ENCODE results near the gene ICE1. TPM values are rescaled to one million over a fixed set of nuclear protein-coding genes. Genes with fewer than 3 reads are reported as not detected.

ICE1 gene
- total and polyA plus RNA-seq, 9 of the 15 experiments (the other 6 are each of a cell fraction or from before 2014, with no cell fraction given), result 4.9 to 47.4 (median 28.2) TPM

DNA sequence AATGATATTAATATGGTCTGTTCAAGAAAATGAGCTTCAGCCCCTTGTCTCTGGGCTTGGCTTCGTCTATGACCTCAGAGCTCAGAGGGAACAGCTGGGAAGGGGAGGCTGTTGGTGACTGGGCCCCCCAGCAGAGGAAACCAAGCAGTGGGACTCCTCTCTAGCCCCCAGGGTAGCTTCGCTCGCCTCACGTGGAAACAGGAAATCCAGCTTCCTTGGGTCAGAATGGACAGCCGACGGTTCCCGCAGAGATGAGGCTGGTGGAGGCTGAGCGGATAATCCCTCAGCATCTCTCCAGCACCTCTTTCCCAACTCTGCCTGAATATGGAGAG is 37.2 kb upstream of the ICE1 start:
- no peak overlapping the region for H3K4me2 ChIP-seq (ENCODE audit: insufficient read depth, low read length)
- H2AFZ ChIP-seq (ENCODE audit: low read depth, low read length), result no peak overlapping the region
- H3K27ac ChIP-seq (ENCODE audit: extremely low read depth, low read depth, low read length), result no peak overlapping the region
- no peaks in the 10 kb centered on the region for H3K4me1 ChIP-seq (replicated peaks in 1 of 2; ENCODE audit: control insufficient read depth in 2 of 2, insufficient read depth in 2 of 2, low read length in 2 of 2)
- no peaks in the 10 kb centered on the region for H3K79me2 ChIP-seq (ENCODE audit: control insufficient read depth, insufficient read depth, low read length)
- H3K9ac ChIP-seq (ENCODE audit: insufficient read depth in 1 of 2, low read depth in 2 of 2, low read length in 2 of 2), result no peak overlapping the region
- H4K20me1 ChIP-seq (replicated peaks; ENCODE audit: control insufficient read depth, insufficient read depth, low read length), result no peaks in the 10 kb centered on the region
- H3K4me3 ChIP-seq, result no peak overlapping the region
- no peaks in the 10 kb centered on the region for H3K9me1 ChIP-seq (ENCODE audit: control insufficient read depth, insufficient read depth, low read length)
- POLR2A ChIA-PET, result interaction anchor here (0.6 kb wide), 1 partner anchor 14 kb away, joined by 3 read pairs; no protein-coding TSS in a partner anchor
- ATAC-seq (no peak), FAIRE-seq (no peak), DNase-seq (ENCODE audit: extremely low read depth in 1 of 4, low spot score in 3 of 4) (no peak)
- H3K27me3 ChIP-seq (ENCODE audit: control insufficient read depth in 2 of 2, insufficient read depth in 2 of 2, low read length in 2 of 2), result peaks cover 13 to 16% of the 10 kb centered on the region in 2 experiments; a peak in 4 of 5 replicates
- no TSS peak for BruUV-seq (replicated peaks)
- H3K9me3 ChIP-seq (replicated peaks; ENCODE audit: control insufficient read depth, insufficient read depth, low read depth, low read length), result no peaks in the 10 kb centered on the region
- CTCF ChIA-PET (ENCODE audit: low intra/inter-chr PET ratio), result no interaction called here
- intact Hi-C loops (cut with micrococcal nuclease), result no loop called here
- no peaks in the 10 kb centered on the region for H3K36me3 ChIP-seq (ENCODE audit: control insufficient read depth, insufficient read depth, low read length)
- in situ Hi-C loops (cut with MboI), result no loop called here
- WGBS (ENCODE audit: insufficient coverage, low coverage, missing lambda C conversion rate), result under 1% methylated on average over 8 of the region's 8 CpGs
- TF ChIP-seq, protein P1, sequence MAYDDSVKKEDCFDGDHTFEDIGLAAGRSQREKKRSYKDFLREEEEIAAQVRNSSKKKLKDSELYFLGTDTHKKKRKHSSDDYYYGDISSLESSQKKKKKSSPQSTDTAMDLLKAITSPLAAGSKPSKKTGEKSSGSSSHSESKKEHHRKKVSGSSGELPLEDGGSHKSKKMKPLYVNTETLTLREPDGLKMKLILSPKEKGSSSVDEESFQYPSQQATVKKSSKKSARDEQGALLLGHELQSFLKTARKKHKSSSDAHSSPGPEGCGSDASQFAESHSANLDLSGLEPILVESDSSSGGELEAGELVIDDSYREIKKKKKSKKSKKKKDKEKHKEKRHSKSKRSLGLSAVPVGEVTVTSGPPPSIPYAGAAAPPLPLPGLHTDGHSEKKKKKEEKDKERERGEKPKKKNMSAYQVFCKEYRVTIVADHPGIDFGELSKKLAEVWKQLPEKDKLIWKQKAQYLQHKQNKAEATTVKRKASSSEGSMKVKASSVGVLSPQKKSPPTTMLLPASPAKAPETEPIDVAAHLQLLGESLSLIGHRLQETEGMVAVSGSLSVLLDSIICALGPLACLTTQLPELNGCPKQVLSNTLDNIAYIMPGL (CRISPR knock-in tag; IDR thresholded peaks at IDR 0.05), result no peak
- no peak for TF ChIP-seq SAFB2 (IDR thresholded peaks at IDR 0.05; ENCODE audit: borderline replicate concordance, low read depth, low read length, severe bottlenecking)
- TF ChIP-seq, protein P2, sequence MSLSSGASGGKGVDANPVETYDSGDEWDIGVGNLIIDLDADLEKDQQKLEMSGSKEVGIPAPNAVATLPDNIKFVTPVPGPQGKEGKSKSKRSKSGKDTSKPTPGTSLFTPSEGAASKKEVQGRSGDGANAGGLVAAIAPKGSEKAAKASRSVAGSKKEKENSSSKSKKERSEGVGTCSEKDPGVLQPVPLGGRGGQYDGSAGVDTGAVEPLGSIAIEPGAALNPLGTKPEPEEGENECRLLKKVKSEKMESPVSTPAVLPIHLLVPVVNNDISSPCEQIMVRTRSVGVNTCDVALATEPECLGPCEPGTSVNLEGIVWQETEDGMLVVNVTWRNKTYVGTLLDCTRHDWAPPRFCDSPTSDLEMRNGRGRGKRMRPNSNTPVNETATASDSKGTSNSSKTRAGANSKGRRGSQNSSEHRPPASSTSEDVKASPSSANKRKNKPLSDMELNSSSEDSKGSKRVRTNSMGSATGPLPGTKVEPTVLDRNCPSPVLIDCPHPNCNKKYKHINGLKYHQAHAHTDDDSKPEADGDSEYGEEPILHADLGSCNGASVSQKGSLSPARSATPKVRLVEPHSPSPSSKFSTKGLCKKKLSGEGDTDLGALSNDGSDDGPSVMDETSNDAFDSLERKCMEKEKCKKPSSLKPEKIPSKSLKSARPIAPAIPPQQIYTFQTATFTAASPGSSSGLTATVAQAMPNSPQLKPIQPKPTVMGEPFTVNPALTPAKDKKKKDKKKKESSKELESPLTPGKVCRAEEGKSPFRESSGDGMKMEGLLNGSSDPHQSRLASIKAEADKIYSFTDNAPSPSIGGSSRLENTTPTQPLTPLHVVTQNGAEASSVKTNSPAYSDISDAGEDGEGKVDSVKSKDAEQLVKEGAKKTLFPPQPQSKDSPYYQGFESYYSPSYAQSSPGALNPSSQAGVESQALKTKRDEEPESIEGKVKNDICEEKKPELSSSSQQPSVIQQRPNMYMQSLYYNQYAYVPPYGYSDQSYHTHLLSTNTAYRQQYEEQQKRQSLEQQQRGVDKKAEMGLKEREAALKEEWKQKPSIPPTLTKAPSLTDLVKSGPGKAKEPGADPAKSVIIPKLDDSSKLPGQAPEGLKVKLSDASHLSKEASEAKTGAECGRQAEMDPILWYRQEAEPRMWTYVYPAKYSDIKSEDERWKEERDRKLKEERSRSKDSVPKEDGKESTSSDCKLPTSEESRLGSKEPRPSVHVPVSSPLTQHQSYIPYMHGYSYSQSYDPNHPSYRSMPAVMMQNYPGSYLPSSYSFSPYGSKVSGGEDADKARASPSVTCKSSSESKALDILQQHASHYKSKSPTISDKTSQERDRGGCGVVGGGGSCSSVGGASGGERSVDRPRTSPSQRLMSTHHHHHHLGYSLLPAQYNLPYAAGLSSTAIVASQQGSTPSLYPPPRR (CRISPR knock-in tag; IDR thresholded peaks at IDR 0.05; ENCODE audit: borderline replicate concordance), result no peak
- no peak for TF ChIP-seq ZNF551 (CRISPR knock-in tag; IDR thresholded peaks at IDR 0.05)
- TF ChIP-seq SRF (CRISPR knock-in tag; IDR thresholded peaks at IDR 0.05), result no peak
- TF ChIP-seq ZNF778 (CRISPR knock-in tag; IDR thresholded peaks at IDR 0.05), result no peak
- TF ChIP-seq ZNF644 (tag; IDR thresholded peaks at IDR 0.05; ENCODE audit: low read depth), result no peak
- TF ChIP-seq SAFB (IDR thresholded peaks at IDR 0.05; ENCODE audit: borderline replicate concordance, low read depth, low read length), result no peak
- no peak for TF ChIP-seq ELF2 (CRISPR knock-in tag; IDR thresholded peaks at IDR 0.05)
- TF ChIP-seq, protein P3, sequence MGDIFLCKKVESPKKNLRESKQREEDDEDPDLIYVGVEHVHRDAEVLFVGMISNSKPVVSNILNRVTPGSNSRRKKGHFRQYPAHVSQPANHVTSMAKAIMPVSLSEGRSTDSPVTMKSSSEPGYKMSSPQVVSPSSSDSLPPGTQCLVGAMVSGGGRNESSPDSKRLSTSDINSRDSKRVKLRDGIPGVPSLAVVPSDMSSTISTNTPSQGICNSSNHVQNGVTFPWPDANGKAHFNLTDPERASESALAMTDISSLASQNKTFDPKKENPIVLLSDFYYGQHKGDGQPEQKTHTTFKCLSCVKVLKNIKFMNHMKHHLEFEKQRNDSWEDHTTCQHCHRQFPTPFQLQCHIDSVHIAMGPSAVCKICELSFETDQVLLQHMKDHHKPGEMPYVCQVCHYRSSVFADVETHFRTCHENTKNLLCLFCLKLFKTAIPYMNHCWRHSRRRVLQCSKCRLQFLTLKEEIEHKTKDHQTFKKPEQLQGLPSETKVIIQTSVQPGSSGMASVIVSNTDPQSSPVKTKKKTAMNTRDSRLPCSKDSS (IDR thresholded peaks at IDR 0.05; ENCODE audit: low read depth, partially characterized antibody), result no peak
- TF ChIP-seq PHB (CRISPR knock-in tag; IDR thresholded peaks at IDR 0.05), result no peak
- TF ChIP-seq POLR2AphosphoS5 (IDR thresholded peaks at IDR 0.05; ENCODE audit: control insufficient read depth, insufficient read depth, low read depth, low read length), result no peak
- no peak for TF ChIP-seq ZNF431 (CRISPR knock-in tag; IDR thresholded peaks at IDR 0.05)
- no peak for TF ChIP-seq EP300 (IDR thresholded peaks at IDR 0.05; ENCODE audit: low read length)

All from K562 (cell line).